ENCODE data around the gene SEMA6B.
A peak's percentile ranks its signal among the peaks of the same experiment; 100 is the strongest.
"Not testable (repeated sequence)": the region's sequence is repeated elsewhere in the genome, so short reads cannot be mapped to it uniquely, and the experiment has no call there.

The SEMA6B gene

DNA sequence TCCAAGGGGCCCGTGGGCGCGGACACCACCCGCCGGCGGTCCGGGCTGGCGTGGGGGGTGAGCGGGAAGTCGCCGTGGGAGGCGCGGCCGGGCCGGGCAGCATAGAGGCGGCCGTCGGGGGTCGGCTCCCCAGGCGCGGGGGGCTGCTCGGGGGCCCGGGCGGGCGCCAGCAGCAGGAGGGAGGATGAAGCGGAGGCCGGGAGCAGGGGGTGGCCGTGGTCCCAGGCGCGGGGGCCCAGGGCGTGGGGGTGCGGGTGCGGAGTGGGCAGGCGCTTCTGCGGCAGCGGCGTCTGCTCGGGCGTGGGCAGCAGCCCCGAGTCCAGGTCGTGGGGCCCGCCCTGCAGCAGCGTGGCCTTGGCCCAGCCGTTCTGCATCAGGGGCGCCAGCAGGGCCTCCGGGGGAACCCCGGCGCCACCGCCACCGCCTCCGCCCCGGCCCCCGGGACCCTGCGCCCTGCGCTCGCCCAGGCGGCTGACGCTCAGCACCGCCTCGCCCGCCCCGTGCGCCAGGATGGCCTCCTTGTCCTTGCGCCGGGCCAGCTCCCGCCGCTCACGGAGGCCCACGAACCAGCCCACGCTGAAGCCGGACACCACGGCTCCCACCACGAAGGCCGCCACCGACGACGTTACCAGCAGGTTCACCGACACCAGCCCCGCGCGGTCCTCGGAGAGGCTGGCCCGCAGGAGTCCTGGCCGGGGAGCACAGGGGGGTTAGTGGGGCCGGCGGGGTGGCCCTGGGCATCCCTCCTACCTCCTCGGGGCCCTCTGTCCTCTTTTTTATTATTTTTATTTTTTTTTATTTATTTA is 15.4 kb downstream of the SEMA6B start:
- DNase-seq: no peak

DNA sequence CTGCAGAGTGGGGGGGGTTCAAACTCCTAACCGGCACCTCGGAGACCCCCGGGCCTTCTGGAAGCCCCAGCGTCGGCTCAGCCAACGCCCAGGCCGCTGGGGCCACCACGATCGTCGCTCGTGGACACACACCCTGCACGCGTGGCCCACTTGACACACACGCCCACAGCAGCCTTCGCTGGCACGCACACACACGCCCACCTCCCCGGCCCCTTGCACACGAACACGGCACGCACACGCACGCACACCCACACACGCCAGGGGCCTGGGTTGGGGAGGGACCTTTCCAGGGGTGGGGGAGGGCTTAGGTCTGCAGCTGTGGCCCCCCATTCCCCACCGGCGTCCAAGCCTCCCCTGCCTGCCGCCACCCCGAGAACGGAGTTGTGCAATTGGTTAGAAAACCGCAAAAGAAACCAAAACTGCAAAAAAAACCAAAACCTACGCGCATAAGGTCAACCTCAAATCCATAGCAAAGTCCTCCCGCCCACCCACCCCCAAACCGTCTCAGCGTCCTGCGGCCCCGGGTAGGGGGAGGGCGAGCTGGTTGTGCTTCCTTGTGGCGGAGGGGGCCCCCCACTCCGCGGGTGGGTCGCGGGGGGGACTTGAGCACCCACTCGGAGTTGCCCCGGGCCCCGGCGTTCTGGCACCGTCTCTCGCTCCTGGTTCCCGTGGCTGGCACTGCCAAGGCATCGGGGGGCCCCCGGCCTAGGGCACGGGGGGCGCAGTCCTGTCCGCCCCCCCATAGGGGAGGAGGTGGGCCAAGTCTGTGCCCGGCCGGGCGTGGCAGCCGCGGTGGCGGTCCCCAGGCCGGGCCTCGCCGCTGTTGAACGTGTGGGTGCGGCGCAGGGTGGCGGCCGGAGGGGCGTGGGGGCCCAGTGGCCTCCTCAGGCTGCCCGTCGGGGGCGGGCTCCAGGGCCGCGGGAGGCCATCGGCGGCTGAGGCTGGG is 16.3 kb downstream of the SEMA6B start:
- DNase-seq: peak in 1 of 2 experiments; percentile 12

DNA sequence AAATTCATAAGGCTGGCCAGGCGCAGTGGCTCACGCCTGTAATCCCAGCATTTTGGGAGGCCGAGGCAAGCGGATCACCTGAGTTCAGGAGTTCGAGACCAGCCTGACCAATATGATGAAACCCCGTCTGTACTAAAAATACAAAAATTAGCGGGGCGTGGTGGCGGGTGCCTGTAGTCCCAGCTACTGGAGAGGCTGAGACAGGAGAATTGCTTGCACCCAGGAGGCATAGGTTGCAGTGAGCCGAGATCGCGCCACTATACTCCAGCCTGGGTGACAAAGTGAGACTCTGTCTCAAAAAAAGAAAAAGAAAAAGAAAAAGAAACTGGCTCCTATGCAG is 17.7 kb downstream of the SEMA6B start:
- DNase-seq: not testable (repeated sequence)

DNA sequence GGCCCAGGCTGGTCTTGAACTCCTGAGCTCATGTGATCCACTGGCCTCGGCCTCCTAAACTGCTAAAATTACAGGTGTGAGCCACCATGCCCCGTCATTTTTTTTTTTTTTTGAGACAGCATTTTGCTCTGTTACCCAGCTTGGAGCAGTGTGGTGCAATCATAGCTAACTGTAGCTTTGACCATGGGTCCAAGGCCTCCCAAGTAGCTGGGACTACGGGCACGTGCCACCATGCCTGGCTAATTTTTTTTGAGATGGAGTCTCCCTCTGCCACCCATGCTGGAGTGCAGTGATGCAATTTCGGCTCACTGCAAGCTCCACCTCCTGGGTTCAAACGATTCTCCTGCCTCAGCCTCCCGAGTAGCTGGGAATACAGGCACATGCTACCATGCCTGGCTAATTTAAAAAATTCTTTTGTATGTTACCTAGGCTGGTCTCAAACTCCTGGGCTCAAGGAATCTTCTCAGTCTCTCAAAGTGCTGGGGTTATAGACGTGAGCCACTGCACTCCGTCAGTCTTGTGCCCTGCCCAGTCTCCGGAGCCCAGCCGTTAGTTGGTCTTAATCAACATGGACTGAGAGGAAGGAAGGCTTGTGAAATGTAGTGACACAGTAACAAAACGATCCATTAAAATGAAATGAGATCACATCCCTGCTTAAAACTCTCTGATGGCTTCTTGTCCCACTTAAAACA is 18.2 kb downstream of the SEMA6B start:
- DNase-seq: peak; percentile 51 to 57

DNA sequence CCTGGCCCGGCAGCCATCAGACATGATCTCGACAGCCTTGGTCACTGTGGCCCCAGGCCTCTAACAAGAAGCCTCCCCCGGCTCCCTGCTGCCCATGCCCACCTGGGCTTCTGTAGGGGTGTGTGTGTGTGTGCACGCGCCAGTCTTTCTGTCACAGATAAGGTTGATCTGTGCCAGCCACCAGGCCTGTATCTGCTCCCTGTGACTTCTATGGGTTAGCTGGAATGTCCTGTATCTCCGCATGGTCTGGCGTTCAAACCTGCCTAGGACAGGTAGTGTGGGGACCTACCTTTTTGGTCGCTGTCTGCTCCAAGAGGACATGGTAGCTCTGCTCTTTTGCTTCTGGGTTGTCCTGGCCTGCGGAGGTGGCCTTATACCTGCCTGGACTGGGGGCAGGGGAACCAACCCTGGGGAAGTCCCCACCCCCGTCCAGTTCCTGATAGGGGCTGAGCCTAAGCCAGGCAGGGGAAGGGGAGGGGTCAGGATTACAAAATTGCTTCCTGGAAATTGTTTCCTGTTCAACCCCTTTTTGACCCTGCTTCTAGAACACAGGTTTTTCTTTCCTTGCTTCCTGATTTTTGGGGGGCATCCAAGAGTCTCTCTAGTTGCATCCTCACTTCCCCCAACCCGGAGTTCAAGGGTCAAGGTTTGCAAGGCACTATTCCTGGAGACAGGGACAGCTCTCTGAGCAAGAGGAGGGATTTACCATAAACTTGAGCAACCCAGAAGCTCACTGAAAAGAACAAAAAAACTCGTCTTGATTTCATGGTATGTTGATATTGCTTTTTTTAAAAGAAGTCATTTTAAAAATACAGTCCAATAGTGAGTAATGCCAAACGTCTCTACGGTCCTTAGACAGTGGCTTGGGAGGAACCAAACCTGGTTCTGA is 19.5 kb downstream of the SEMA6B start, which contains the start of gene LRG1:
LRG1 (minus strand) TSS at position 344 of the 889 bp plus-strand sequence; CDS start at position 321, 23 bp downstream.
- DNase-seq: peak; percentile 80 to 90

DNA sequence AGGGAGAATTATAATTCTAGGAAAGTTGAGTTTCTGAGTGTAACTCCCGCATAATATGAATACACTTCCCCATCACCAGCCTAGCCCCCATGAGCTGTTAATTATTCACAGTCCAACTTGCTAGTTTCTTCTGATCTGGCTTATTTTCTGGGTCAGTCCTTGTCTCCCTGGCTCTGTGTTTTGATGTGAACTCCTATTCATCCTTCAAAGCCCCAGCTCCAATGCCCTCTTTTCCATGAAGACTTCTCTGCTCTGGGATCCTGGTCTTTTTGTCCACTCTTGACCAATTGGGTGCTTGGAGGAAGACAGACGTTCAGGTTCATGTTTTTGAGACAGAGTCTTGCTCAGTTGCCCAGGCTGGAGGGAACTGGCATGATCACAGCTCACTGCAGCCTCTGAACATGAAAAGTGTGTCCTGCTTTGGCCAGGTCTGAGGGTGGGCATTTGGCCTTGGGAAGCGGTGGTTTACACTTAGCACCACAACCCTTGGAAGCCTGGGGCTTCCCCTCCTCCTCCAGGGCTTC is 20.3 kb downstream of the SEMA6B start:
- no peak for DNase-seq

DNA sequence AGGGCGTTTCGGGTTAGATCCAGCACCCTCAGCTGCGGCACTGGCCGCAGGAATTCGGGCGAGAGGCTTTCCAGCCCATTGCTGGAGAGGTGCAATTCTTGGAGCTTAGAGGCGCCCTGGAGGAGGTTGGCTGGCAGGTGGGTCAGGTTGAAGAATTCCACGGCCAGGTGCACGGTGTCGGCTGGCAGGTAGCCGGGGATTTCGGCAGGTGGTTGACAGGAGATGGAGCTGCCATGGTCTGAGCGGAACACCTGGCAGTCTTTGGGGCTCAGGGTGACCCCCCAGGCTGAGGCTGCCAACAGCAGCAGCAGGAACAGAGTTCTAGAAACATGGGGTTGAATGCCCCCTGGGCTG is 20.9 kb downstream of the SEMA6B start:
- DNase-seq: no peak

DNA sequence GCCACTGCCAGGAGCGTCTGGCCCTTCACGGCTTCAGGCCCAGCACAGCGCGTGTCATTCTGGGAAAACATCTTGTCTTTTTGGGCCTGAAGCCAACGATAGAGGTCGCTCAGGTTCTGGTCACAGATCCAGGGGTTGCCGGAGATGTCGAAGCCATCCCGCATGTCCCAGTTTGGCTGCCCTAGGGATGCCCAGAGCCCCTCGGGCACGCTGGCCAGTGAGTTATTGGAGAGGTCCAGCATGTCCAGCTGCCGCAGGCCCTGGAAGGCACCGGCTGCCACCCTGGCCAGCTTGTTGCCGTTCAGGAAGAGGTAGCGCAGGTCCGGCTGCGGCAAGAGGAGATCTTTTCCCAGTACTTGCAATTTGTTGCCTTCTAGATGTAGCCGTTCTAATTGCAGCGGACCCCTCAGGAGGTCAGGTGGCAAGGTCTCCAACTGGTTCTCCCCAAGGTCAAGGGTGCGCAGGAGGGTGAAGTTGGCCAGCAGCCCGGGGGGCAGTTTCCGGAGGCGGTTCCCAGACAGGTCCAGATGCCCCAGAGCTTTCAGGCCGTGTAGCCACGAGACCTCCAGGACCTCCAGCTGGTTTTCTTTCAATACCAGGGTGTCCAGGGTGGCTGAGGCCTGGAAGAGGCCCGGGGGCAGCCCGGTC is 21.4 kb downstream of the SEMA6B start:
- no peak for DNase-seq

DNA sequence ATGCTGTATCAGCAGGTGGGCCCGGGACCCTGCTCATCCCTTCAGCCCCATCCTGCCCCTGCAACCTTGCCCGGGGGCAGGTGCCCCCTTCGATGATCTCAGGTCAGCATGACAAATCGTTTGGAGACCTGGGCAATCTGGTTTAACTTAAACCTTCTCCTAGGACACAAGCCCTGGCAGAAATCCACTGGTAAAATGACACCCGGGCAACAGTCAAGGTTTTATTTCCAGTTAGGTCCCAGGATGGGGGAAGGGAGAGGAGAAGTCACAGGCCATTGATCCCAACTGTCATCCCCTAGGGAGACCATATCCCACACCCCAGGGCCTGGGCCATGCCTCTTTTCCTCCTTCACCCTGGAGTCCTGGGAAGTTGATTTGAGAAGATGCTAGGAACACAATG is 22.7 kb downstream of the SEMA6B start:
- DNase-seq: no peak

DNA sequence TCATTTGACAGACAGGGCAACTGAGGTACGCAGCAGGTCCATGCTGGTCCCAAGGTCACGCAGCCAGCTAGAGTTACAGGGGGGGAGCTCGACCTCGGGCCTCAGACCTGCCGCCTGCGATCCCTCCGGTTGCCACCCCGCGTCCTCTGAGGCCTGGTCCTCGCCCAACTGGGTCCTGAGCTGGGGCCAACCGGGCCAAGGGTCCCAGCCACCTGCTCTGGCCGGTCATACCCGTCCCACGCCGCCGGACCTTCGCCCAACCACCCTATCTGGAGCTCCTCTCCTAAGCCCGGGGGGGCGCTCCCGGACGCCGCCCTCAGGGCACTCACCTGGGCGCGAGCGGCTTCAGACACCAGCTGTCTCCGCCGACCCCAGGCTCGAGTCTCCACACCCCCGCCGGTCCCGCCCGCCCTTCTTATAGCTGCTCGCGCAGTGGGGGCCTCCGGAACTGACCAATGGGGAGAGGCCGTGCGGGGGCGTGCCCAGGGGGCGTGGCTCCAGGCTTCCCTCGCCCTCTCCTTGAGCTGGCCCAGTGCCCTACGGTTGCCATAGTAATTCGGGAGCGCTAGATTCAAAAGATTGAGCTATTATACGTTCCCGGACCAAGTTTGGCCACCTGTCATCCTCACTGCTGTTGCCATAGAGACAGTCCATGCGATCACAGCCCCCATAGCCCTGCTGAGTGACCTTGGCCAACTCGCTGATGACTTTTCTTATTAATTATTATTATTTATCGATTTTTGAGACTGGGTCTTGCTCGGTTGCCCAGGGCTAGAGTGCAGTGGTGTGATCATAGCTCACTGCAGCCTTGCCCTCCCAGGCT is 24.4 kb downstream of the SEMA6B start, which contains the start of gene PLIN5:
PLIN5 (minus strand) TSS at position 389 of the 823 bp plus-strand sequence. CDS start 1,150 bp downstream, outside the sequence.
- no peak for DNase-seq

DNA sequence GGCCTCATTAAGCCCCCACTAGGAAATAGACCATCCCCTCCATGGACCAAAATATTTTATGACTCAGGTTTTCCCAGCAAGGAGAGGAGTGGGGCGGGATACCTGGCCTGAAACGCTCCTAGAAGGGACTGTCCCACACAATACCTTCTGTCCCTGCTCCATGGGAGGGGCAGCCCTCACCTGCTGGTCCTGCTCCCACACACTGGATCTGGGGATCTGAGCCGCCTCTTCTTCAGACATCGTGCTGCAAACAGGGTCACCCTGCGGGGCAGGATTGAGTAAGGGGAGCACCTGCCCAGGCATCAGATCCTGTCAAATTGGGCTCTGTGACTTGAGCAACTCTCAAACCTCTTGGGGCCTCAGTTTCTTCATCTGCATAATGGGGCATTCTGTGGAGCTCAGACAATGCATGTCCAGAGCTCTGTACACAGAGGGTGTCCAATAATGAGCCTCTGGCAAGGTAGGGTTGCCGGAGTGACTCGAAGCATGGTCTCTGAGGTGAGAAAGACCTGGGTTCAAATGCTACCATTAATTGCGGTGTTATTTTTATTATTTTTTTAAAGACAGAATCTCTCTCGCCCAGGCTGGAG is 25.6 kb downstream of the SEMA6B start:
- no peak for DNase-seq

DNA sequence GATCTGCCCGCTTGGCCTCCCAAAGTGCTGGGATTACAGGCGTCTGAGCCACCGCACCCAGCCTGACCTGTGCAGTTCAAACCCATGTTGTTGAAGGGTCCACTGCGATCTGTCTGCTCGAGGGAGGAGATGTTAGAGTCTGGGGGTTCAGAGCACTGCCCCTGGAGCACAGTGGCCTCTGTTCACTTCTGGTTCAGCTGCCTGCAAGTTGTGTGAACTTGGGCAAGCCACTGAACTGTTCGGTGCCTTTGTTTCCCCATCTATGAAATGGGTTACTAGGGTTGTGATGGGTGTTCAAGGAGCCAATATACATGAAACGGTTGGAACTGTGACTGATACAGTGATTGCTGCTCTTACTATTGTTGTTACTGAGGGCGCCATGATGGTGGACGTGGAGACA is 26.1 kb downstream of the SEMA6B start:
- no peak for DNase-seq

DNA sequence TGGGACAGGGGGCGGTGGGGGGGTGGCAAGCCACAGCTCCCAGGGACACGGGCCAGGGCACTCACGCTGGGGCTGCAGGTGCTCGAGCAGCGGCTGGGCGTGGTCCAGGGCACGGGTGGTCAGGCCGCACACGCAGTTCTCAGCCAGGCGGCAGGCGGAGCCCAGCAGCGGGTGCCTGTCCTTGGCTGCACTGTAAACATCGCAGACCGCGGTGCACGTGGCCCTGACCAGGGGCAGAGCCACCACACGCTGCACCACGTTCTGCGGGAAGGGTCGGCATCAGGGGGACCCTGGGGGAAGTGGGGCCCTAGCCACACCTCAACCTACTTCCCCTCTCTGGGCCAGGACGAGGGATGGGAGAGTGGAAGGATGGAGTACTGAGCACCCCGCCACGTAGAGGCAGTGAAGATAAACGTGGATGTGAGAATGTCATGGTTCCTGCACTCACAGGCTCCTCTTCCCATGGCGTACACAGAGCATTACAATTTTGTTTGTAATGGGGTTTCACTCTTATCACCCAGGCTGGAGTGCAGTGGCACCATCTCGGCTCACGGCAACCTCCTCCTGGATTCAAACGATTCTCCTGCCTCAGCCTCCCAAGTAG is 27.8 kb downstream of the SEMA6B start:
- no peak for DNase-seq

DNA sequence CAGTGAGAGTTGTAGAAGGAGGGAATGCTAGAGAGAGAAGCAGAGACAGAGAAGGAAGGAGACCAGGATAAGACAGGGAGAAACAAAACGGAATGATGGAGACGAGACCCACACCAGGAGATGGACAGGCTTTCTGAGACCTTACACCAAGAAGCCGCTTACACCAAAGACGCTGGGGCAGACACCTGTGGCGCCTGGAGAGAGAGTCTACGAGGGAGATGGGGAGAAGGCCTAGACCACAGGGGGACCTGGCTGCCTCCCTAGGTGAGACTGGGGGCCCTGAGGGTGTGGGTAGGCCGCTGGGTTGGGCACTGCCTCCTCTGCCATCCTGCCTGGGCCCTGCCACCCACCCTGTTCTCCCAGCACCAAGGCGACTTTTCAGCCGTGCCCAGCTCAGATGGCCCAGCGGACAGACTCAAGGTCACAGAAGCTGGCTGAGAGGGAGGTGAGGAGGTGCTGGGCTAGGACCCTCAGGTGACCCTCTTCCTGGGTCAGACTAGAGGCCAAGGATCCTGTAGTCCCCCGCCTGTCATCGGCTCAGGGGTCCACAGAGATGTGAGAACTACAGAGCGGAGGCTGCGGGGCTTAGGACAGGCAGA is 29.5 kb downstream of the SEMA6B start:
- DNase-seq: no peak

DNA sequence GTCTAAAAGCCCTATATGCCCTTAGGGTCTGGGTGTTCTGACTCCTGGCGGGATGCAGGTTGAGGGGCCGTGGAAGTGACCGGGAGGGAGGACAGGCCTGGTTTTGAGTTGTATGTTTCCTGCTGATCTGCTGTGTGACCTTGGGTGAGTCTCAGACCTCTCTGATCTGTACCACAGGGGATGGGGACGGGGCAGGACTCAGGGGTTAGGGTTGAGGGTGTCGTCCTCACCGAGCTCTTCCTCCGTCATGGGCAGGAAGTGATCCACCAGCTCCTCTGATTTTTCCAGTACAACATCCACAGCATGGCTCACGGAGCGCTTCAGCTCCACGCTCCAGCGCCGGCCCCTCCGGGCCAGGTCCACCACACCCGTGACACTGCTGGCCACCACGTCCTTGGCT is 30.6 kb downstream of the SEMA6B start:
- DNase-seq: no peak

DNA sequence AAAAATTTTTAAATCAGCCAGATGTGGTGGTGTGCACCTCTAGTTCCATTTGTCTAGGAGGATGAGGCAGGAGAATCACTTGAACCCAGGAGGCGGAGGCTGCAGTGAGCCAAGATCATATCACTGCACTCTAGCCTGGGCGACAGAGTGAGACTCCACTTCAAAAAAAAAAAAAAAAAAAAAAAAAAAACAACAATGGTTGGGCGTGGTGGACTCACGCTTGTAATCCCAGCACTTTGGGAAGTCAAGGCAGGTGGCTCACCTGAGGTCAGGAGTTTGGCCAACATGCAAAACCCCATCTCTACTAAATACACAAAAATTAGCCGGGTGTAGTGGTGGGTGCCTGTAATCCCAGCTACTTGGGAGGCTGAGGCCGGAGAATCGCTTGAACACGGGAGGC is 32.1 kb downstream of the SEMA6B start:
- not testable (repeated sequence) for DNase-seq

DNA sequence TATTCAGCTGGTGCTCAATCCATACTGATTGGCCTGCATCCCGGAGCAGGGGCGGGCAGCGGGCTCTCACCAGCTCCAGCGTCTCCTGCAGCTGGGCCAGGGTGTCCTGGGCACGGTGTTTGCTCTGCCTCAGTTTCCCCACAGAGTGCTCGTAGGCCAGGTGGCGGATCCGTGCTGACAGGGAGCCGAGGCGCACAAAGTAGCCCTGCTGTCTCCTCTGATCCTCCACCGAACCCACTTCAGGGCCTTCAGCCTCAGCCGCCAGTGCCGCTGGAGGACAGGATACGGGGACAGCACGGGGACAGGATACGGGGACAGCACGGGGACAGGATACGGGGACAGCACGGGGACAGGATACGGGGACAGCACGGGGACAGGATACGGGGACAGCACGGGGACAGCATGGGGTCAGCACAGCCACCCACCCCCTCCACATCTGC is 33.9 kb downstream of the SEMA6B start:
- DNase-seq: no peak

DNA sequence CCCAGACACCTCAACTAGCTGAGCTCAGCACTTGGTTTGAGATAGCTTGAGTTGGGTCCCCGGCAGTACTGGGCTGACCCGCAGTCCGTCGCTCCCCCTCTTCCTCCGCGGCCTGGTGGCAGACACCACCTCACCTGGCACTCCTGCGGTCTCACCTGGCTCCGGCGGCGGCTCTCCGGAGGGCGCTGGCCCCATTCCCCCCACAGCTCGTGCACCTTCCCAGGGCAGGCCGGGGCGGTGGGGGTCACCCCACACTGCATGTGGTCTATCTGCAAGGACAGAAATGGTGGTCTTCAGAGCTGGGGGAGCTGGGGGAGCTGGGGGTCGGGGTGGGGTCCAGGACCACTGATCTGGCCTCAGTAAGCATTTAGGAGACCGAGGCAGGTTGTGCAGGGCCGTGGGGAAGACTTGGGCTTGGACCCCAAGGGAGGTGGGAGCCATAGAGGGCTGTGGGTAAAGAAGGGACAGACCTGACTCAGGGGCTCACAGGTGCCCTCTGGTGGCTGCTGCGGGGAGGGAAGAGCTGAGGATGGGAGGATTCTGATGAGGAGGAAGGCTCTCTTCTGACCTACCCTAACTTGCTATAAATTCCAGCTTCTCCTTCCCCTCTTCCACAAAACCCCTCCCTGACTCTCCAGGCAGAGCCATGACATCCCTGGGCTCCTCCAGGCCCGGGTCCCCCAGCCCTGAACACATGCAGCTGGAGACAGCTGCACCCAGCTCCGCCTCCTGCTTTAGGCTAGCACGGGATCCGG is 34.5 kb downstream of the SEMA6B start:
- peak; percentile 23 to 39 for DNase-seq

Measured in AML-193 (cell line).